Neural crest cell (in vitro differentiated cells): ENCODE data around the gene ADPRS. TPM values are rescaled to one million over a fixed set of nuclear protein-coding genes. Genes with fewer than 3 reads are reported as not detected.

ENCODE experiments used
- DNase-seq: peaks from one replicate; pipeline ENCODE4 v3.0.0; 2021; ENCODE audit warnings: low read depth, mixed read lengths, low spot score
- H3K27ac Mint-ChIP-seq: one replicate; pipeline ENCODE4 v1.8.0; 2021; ENCODE audit warnings: mild to moderate bottlenecking, mixed read lengths; ENCODE audit not compliant: unreplicated experiment
- H3K27me3 Mint-ChIP-seq: 2 replicates; pipeline ENCODE4 v1.8.0; 2021; ENCODE audit warnings: low read depth, mild to moderate bottlenecking, mixed read lengths
- H3K36me3 Mint-ChIP-seq: 2 replicates; pipeline ENCODE4 v1.8.0; 2021; ENCODE audit warnings: low read depth, mild to moderate bottlenecking, mixed read lengths
- H3K4me1 Mint-ChIP-seq: 2 replicates; pipeline ENCODE4 v1.8.0; 2021; ENCODE audit warnings: mixed read lengths
- H3K4me3 Mint-ChIP-seq: one replicate; pipeline ENCODE4 v1.8.0; 2021; ENCODE audit warnings: mild to moderate bottlenecking, mixed read lengths
- H3K9me3 Mint-ChIP-seq: 2 replicates; pipeline ENCODE4 v1.8.0; 2021; ENCODE audit warnings: mixed read lengths
- CTCF ChIP-seq: fragments of 200-600 bp; sonication (generic); conservative IDR thresholded peaks from 2 replicates; pipeline ENCODE4 v1.5.0; 2021; ENCODE audit warnings: antibody characterized with exemption, mild to moderate bottlenecking
- total RNA-seq: library from RNA; stranded (reverse); gene quantifications from 2 replicates; pipeline ENCODE4 v1.2.1, GENCODE V29; 2021

The ADPRS gene
- total RNA-seq, 1 donor from 2014 or later: 33.8 TPM

- H3K4me1 Mint-ChIP-seq: peaks cover 12% of the 10 kb centered on the region
- H3K9me3 Mint-ChIP-seq: no peaks in the 10 kb centered on the region
- H3K27ac Mint-ChIP-seq: no peak overlapping the region
- no peaks in the 10 kb centered on the region for H3K27me3 Mint-ChIP-seq
- no peak for TF ChIP-seq CTCF
- no peak for DNase-seq
- H3K36me3 Mint-ChIP-seq: no peaks in the 10 kb centered on the region
- no peak overlapping the region for H3K4me3 Mint-ChIP-seq
These were observed 47.1 kb downstream of the ADPRS start for GRCh38 chr1:36135796-36136195.

GRCh38 chr1:36136535-36136934, 47.8 kb downstream of the ADPRS start:
- Mint-ChIP-seq H3K9me3 (no peaks in the 10 kb centered on the region), H3K36me3 (no peaks in the 10 kb centered on the region), H3K4me1 (peaks cover 12% of the 10 kb centered on the region), H3K4me3 (no peak overlapping the region), H3K27ac (no peak overlapping the region), H3K27me3 (no peaks in the 10 kb centered on the region)
- DNase-seq: no peak
- TF ChIP-seq CTCF: no peak

GRCh38 chr1:36137226-36137625, 48.5 kb downstream of the ADPRS start:
- Mint-ChIP-seq H3K4me3 (no peak overlapping the region), H3K4me1 (peaks cover 16% of the 10 kb centered on the region), H3K9me3 (no peaks in the 10 kb centered on the region), H3K27ac (no peak overlapping the region), H3K36me3 (no peaks in the 10 kb centered on the region), H3K27me3 (no peaks in the 10 kb centered on the region)
- DNase-seq: no peak
- TF ChIP-seq CTCF: no peak

- Mint-ChIP-seq H3K9me3 (no peaks in the 10 kb centered on the region), H3K4me3 (no peak overlapping the region), H3K4me1 (peaks cover 16% of the 10 kb centered on the region), H3K27me3 (no peaks in the 10 kb centered on the region), H3K36me3 (no peaks in the 10 kb centered on the region), H3K27ac (no peak overlapping the region)
- no peak for DNase-seq
- no peak for TF ChIP-seq CTCF
These were observed 49.1 kb downstream of the ADPRS start for GRCh38 chr1:36137776-36138175.

- peaks cover 7% of the 10 kb centered on the region for H3K4me1 Mint-ChIP-seq
- H3K27ac Mint-ChIP-seq: no peak overlapping the region
- H3K27me3 Mint-ChIP-seq: no peaks in the 10 kb centered on the region
- peaks cover 4% of the 10 kb centered on the region for H3K36me3 Mint-ChIP-seq
- DNase-seq: no peak
- no peak for TF ChIP-seq CTCF
- no peak overlapping the region for H3K4me3 Mint-ChIP-seq
- no peaks in the 10 kb centered on the region for H3K9me3 Mint-ChIP-seq
These were observed 50.8 kb downstream of the ADPRS start for GRCh38 chr1:36139521-36139920.

GRCh38 chr1:36142121-36142520, 53.4 kb downstream of the ADPRS start:
- no peak overlapping the region for H3K4me3 Mint-ChIP-seq
- no peaks in the 10 kb centered on the region for H3K9me3 Mint-ChIP-seq
- no peak for DNase-seq
- peaks cover 4% of the 10 kb centered on the region for H3K36me3 Mint-ChIP-seq
- H3K27me3 Mint-ChIP-seq: no peaks in the 10 kb centered on the region
- H3K4me1 Mint-ChIP-seq: peaks cover 4% of the 10 kb centered on the region
- H3K27ac Mint-ChIP-seq: no peak overlapping the region
- no peak for TF ChIP-seq CTCF
